OCI-LY7 (cell line): Measurements from ENCODE around the gene MAP3K7CL.

Experiments used
- EZH2phosphoT487 ChIP-seq: fragments of 200-600 bp; sonication (generic); IDR thresholded peaks from 2 replicates; pipeline ENCODE4 v1.6.1; 2018; ENCODE audit warnings: low read depth, borderline replicate concordance, mild to moderate bottlenecking, mixed run types, antibody characterized with exemption, low read length, moderate library complexity, mixed read lengths
- TF ChIP-seq, protein P1 (sequence below): fragments of 200-600 bp; sonication (generic); conservative IDR thresholded peaks from 2 replicates; pipeline ENCODE4 v1.5.1; 2014; ENCODE audit warnings: mild to moderate bottlenecking, antibody characterized with exemption, low read length, moderate library complexity, mixed read lengths

- TF ChIP-seq, protein P1, sequence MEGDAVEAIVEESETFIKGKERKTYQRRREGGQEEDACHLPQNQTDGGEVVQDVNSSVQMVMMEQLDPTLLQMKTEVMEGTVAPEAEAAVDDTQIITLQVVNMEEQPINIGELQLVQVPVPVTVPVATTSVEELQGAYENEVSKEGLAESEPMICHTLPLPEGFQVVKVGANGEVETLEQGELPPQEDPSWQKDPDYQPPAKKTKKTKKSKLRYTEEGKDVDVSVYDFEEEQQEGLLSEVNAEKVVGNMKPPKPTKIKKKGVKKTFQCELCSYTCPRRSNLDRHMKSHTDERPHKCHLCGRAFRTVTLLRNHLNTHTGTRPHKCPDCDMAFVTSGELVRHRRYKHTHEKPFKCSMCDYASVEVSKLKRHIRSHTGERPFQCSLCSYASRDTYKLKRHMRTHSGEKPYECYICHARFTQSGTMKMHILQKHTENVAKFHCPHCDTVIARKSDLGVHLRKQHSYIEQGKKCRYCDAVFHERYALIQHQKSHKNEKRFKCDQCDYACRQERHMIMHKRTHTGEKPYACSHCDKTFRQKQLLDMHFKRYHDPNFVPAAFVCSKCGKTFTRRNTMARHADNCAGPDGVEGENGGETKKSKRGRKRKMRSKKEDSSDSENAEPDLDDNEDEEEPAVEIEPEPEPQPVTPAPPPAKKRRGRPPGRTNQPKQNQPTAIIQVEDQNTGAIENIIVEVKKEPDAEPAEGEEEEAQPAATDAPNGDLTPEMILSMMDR: no peak
- no peak for TF ChIP-seq EZH2phosphoT487
These were observed 57.5 kb downstream of the MAP3K7CL start for GRCh38 chr21:29187944-29188343.
